H9 (cell line): ENCODE results near the gene TMCC3. TPM values are rescaled to one million over a fixed set of nuclear protein-coding genes. Genes with fewer than 3 reads are reported as not detected.

Source experiments
- DNase-seq: peaks from one replicate; pipeline ENCODE4 v3.0.0-alpha.2; 2017
- H2AFZ ChIP-seq: one replicate; pipeline ENCODE4 v1.6.1; 2013; ENCODE audit warnings: mild to moderate bottlenecking, low read length, control low read depth, moderate library complexity
- H2AK5ac ChIP-seq: 2 replicates; pipeline ENCODE4 v1.6.1; 2013; ENCODE audit warnings: low read length, control low read depth, mixed read lengths; ENCODE audit not compliant: insufficient read length
- H2BK120ac ChIP-seq: one replicate; pipeline ENCODE4 v1.6.1; 2013; ENCODE audit warnings: low read depth, mild to moderate bottlenecking, low read length, control low read depth, inconsistent platforms; ENCODE audit not compliant: poor library complexity, severe bottlenecking
- H2BK12ac ChIP-seq: 2 replicates; pipeline ENCODE4 v1.6.1; 2013; ENCODE audit warnings: low read length, control low read depth, mixed read lengths, low read depth; ENCODE audit not compliant: insufficient read length
- H2BK15ac ChIP-seq: 2 replicates; pipeline ENCODE4 v1.6.1; 2013; ENCODE audit warnings: low read depth, low read length, control low read depth
- H2BK20ac ChIP-seq: one replicate; pipeline ENCODE4 v1.6.1; 2013; ENCODE audit warnings: low read depth, mild to moderate bottlenecking, low read length, control low read depth, inconsistent platforms; ENCODE audit not compliant: poor library complexity, severe bottlenecking
- H2BK5ac ChIP-seq: 2 replicates; pipeline ENCODE4 v1.6.1; 2013; ENCODE audit warnings: low read length, control low read depth, mixed read lengths; ENCODE audit not compliant: insufficient read length
- H3K14ac ChIP-seq: 2 replicates; pipeline ENCODE4 v1.6.1; 2013; ENCODE audit warnings: low read length, control low read depth; ENCODE audit not compliant: insufficient read depth
- H3K18ac ChIP-seq: 2 replicates; pipeline ENCODE4 v1.6.1; 2013; ENCODE audit warnings: low read depth, mild to moderate bottlenecking, mixed read lengths, low read length, control low read depth; ENCODE audit not compliant: insufficient read length
- H3K23ac ChIP-seq: 2 replicates; pipeline ENCODE4 v1.6.1; 2013; ENCODE audit warnings: low read length, control low read depth, mixed read lengths, low read depth; ENCODE audit not compliant: insufficient read length
- H3K23me2 ChIP-seq: 2 replicates; pipeline ENCODE4 v1.6.1; 2013; ENCODE audit warnings: low read depth, mild to moderate bottlenecking, mixed read lengths, low read length, control low read depth; ENCODE audit not compliant: insufficient read length, poor library complexity, severe bottlenecking
- H3K27ac ChIP-seq: 2 replicates; pipeline ENCODE4 v1.5.1; 2013; ENCODE audit warnings: low read length, control low read depth, mixed read lengths, low read depth; ENCODE audit not compliant: insufficient read length
- H3K27me3 ChIP-seq: 2 replicates; pipeline ENCODE4 v1.6.1; 2013; ENCODE audit warnings: low read length, control low read depth, inconsistent platforms; ENCODE audit not compliant: insufficient read depth
- H3K4ac ChIP-seq: 2 replicates; pipeline ENCODE4 v1.6.1; 2013; ENCODE audit warnings: low read depth, mild to moderate bottlenecking, control low read depth, inconsistent platforms, low read length, moderate library complexity
- H3K4me1 ChIP-seq: 2 replicates; pipeline ENCODE4 v1.6.1; 2013; ENCODE audit warnings: low read length, control low read depth, inconsistent platforms; ENCODE audit not compliant: insufficient read depth
- H3K4me2 ChIP-seq: 2 replicates; pipeline ENCODE4 v1.6.1; 2013; ENCODE audit warnings: low read length, control low read depth, mixed read lengths; ENCODE audit not compliant: insufficient read length, insufficient read depth
- H3K56ac ChIP-seq: 2 replicates; pipeline ENCODE4 v1.6.1; 2013; ENCODE audit warnings: low read depth, mild to moderate bottlenecking, mixed read lengths, low read length, control low read depth; ENCODE audit not compliant: insufficient read length
- H3K79me1 ChIP-seq: 2 replicates; pipeline ENCODE4 v1.6.1; 2013; ENCODE audit warnings: low read depth, mild to moderate bottlenecking, moderate library complexity, low read length, control low read depth, inconsistent platforms; ENCODE audit not compliant: insufficient read depth, poor library complexity, severe bottlenecking
- H3K79me2 ChIP-seq: 2 replicates; pipeline ENCODE4 v1.6.1; 2013; ENCODE audit warnings: low read length, control low read depth, inconsistent platforms; ENCODE audit not compliant: insufficient read depth
- H3K9ac ChIP-seq: 2 replicates; pipeline ENCODE4 v1.6.1; 2013; ENCODE audit warnings: low read length, control low read depth, mixed read lengths; ENCODE audit not compliant: insufficient read length; ENCODE audit errors: extremely low read depth
- H3K9me3 ChIP-seq: one replicate; pipeline ENCODE4 v1.6.1; 2013; ENCODE audit warnings: low read depth, low read length, inconsistent platforms; ENCODE audit not compliant: control insufficient read depth
- H3T11ph ChIP-seq: one replicate; pipeline ENCODE4 v1.6.1; 2013; ENCODE audit warnings: mild to moderate bottlenecking, low read length, control low read depth, inconsistent platforms
- H4K20me1 ChIP-seq: one replicate; pipeline ENCODE4 v1.6.1; 2013; ENCODE audit not compliant: control insufficient read depth, insufficient read length, insufficient read depth
- H4K5ac ChIP-seq: 2 replicates; pipeline ENCODE4 v1.6.1; 2013; ENCODE audit warnings: low read depth, mild to moderate bottlenecking, mixed read lengths, low read length, control low read depth; ENCODE audit not compliant: insufficient read length
- H4K8ac ChIP-seq: replicated peaks from 2 replicates; pipeline ENCODE4 v1.6.1; 2013; ENCODE audit warnings: low read length, control low read depth, mixed read lengths, low read depth; ENCODE audit not compliant: insufficient read length
- H4K91ac ChIP-seq: 2 replicates; pipeline ENCODE4 v1.6.1; 2013; ENCODE audit warnings: low read depth, mild to moderate bottlenecking, moderate library complexity, mixed read lengths, low read length, control low read depth; ENCODE audit not compliant: insufficient read length
- H3K27ac Mint-ChIP-seq, 3 experiments: 2 replicates in 2 of 3; 3 replicates in 1 of 3; pipeline ENCODE4 v1.8.0; 2020 to 2021; ENCODE audit warnings: mixed read lengths in 3 of 3, mild to moderate bottlenecking in 1 of 3, moderate library complexity in 1 of 3
- H3K27me3 Mint-ChIP-seq: 2 replicates; pipeline ENCODE4 v1.8.0; 2021; ENCODE audit warnings: low read depth, mild to moderate bottlenecking, moderate library complexity, mixed read lengths
- H3K36me3 Mint-ChIP-seq, 3 experiments: 2 replicates in 2 of 3; 3 replicates in 1 of 3; pipeline ENCODE4 v1.8.0; 2020 to 2021; ENCODE audit warnings: low read depth in 3 of 3, mixed read lengths in 3 of 3; ENCODE audit not compliant: insufficient read depth in 1 of 3
- H3K4me1 Mint-ChIP-seq, 2 experiments: 2 replicates each; pipeline ENCODE4 v1.8.0; 2020; ENCODE audit warnings: mixed read lengths in 2 of 2
- H3K4me3 Mint-ChIP-seq, 2 experiments: 2 replicates in 1 of 2; 3 replicates in 1 of 2; pipeline ENCODE4 v1.8.0; 2020 to 2021; ENCODE audit warnings: mild to moderate bottlenecking in 2 of 2, mixed read lengths in 2 of 2, moderate library complexity in 1 of 2
- H3K9me3 Mint-ChIP-seq, 2 experiments: 2 replicates in 1 of 2; 3 replicates in 1 of 2; pipeline ENCODE4 v1.8.0; 2020; ENCODE audit warnings: mild to moderate bottlenecking in 2 of 2, mixed read lengths in 2 of 2, moderate library complexity in 1 of 2
- CTCF ChIP-seq: fragments of 200-600 bp; sonication (generic); conservative IDR thresholded peaks from 3 replicates; pipeline ENCODE4 v1.8.0; 2021; ENCODE audit warnings: antibody characterized with exemption, mild to moderate bottlenecking
- WGBS: extraction: QIAGEN DNeasy Blood & Tissue Kit; methylation state at CpG from one replicate; pipeline ENCODE4 v1.1.7; 2013; ENCODE audit warnings: missing lambda C conversion rate, low lambda C conversion rate, mixed read lengths; ENCODE audit not compliant: insufficient read length; ENCODE audit errors: extremely low coverage; 5-methylcytosine and 5-hydroxymethylcytosine counted together
- total RNA-seq: library from RNA; stranded (reverse); gene quantifications from 2 replicates; pipeline ENCODE4 v1.2.1, GENCODE V29; 2021

Gene TMCC3
- total RNA-seq, 1 experiment from 2014 or later, result 0.87 TPM

- Histone ChIP-seq H2AFZ (no peak overlapping the region), H4K8ac (no peak overlapping the region), H2BK5ac (no peak overlapping the region), H3K27me3 (no peaks in the 10 kb centered on the region), H4K20me1 (no peaks in the 10 kb centered on the region), H3K9me3 (no peaks in the 10 kb centered on the region), H3T11ph (no peak overlapping the region), H2AK5ac (no peak overlapping the region), H3K9ac (no peak overlapping the region), H3K79me1 (no peaks in the 10 kb centered on the region), H3K27ac (no peak overlapping the region), H3K56ac (no peak overlapping the region), H2BK120ac (no peak overlapping the region), H4K91ac (no peak overlapping the region), H4K5ac (no peak overlapping the region), H3K18ac (no peak overlapping the region), H3K4me1 (no peaks in the 10 kb centered on the region), H3K79me2 (no peaks in the 10 kb centered on the region), H2BK15ac (no peak overlapping the region), H2BK12ac (no peak overlapping the region), H2BK20ac (no peak overlapping the region), H3K23ac (no peak overlapping the region), H3K4ac (no peak overlapping the region), H3K14ac (no peak overlapping the region), H3K4me2 (no peak overlapping the region), H3K23me2 (no peaks in the 10 kb centered on the region)
- WGBS, result no CpG with 5 or more reads among the region's 6 CpGs
- Mint-ChIP-seq H3K27ac (no peak overlapping the region), H3K27me3 (peaks cover 3% of the 10 kb centered on the region), H3K4me3 (no peak overlapping the region), H3K36me3 (no peaks in the 10 kb centered on the region), H3K4me1 (peaks cover 14 to 18% of the 10 kb centered on the region in 2 experiments), H3K9me3 (no peaks in the 10 kb centered on the region)
- DNase-seq, result no peak
- TF ChIP-seq CTCF, result no peak
Measured at GRCh38 chr12:94592080-94592479, 58.3 kb downstream of the TMCC3 start.
